Activated B cell treated with CpG ODN at 0.5 μM for 24 hours (primary cell): ENCODE data around the gene CACNG7. TPM values are rescaled to one million over a fixed set of nuclear protein-coding genes. Genes with fewer than 3 reads are reported as not detected.

Experiments used
- ATAC-seq: fragments of 200-7000 bp; cut with Tn5 transposase; one replicate; pipeline ENCODE4 v1.10.0; 2021; ENCODE audit warnings: low read depth, mild to moderate bottlenecking, moderate library complexity
- CTCF ChIA-PET: fragments of 350-600 bp; sonication (Branson Sonifier 250); formaldehyde crosslinking; loops from one replicate; lab custom pipeline; 2021; ENCODE audit warnings: antibody characterized with exemption; lab: Charles Lee
- POLR2A ChIA-PET: fragments of 350-600 bp; sonication (Branson Sonifier 250); formaldehyde crosslinking; loops from one replicate; lab custom pipeline; 2021; ENCODE audit warnings: antibody characterized with exemption; lab: Charles Lee
- DNase-seq: peaks from one replicate; pipeline ENCODE4 v3.0.0; 2022
- H3K27ac Mint-ChIP-seq: one replicate; pipeline ENCODE4 v1.8.0; 2020; ENCODE audit warnings: mixed read lengths
- H3K27me3 Mint-ChIP-seq: one replicate; pipeline ENCODE4 v1.8.0; 2021; ENCODE audit warnings: mixed read lengths
- H3K36me3 Mint-ChIP-seq: one replicate; pipeline ENCODE4 v1.8.0; 2021; ENCODE audit warnings: low read depth, mixed read lengths
- H3K4me1 Mint-ChIP-seq: one replicate; pipeline ENCODE4 v1.8.0; 2021; ENCODE audit warnings: mixed read lengths
- H3K4me3 Mint-ChIP-seq: one replicate; pipeline ENCODE4 v1.8.0; 2020; ENCODE audit warnings: mild to moderate bottlenecking, mixed read lengths
- H3K9me3 Mint-ChIP-seq: one replicate; pipeline ENCODE4 v1.8.0; 2020; ENCODE audit warnings: mixed read lengths
- CTCF ChIP-seq: fragments of 200-600 bp; IDR thresholded peaks from one replicate; pipeline ENCODE4 v1.8.0; 2022; ENCODE audit warnings: antibody characterized with exemption, mild to moderate bottlenecking
- intact Hi-C: fragments of 100-400 bp; cut with micrococcal nuclease; formaldehyde crosslinking; loops from one replicate; pipeline ENCODE4 v1.15.1; 2024
- total RNA-seq: library from RNA; stranded (reverse); gene quantifications from 2 replicates; pipeline ENCODE4 v1.2.3, GENCODE V29; 2022

Gene CACNG7
- total RNA-seq, 1 donor from 2014 or later: not detected

- ATAC-seq (no peak), DNase-seq (no peak)
- Mint-ChIP-seq H3K4me1 (no peaks in the 10 kb centered on the region), H3K36me3 (no peaks in the 10 kb centered on the region), H3K27me3 (peaks cover 23% of the 10 kb centered on the region), H3K27ac (no peak overlapping the region), H3K9me3 (no peaks in the 10 kb centered on the region), H3K4me3 (no peak overlapping the region)
- intact Hi-C loops: no loop called here
- no peak for TF ChIP-seq CTCF
- POLR2A ChIA-PET: no interaction called here
- CTCF ChIA-PET: no interaction called here
These were observed 80.8 kb downstream of the CACNG7 start for GRCh38 chr19:53989600-53990533.

GRCh38 chr19:53991224-53992113 is 82.4 kb downstream of the CACNG7 start, which contains the start of gene CACNG6:
Gene CACNG6 (plus strand): TSS chr19:53991637. CDS start chr19:53992878, 1,241 bp downstream.
- ChIA-PET CTCF (no interaction called here), POLR2A (no interaction called here)
- no peaks in the 10 kb centered on the region for H3K9me3 Mint-ChIP-seq
- TF ChIP-seq CTCF: no peak
- H3K36me3 Mint-ChIP-seq: no peaks in the 10 kb centered on the region
- peaks cover 30% of the 10 kb centered on the region for H3K27me3 Mint-ChIP-seq
- ATAC-seq (no peak), DNase-seq (no peak)
- no peaks in the 10 kb centered on the region for H3K4me1 Mint-ChIP-seq
- intact Hi-C loops: no loop called here
- H3K4me3 Mint-ChIP-seq: peak within 1 kb of the TSS; percentile 12
- H3K27ac Mint-ChIP-seq: no peak within 1 kb of the TSS

- Mint-ChIP-seq H3K9me3 (no peaks in the 10 kb centered on the region), H3K4me1 (no peaks in the 10 kb centered on the region), H3K4me3 (no peak overlapping the region), H3K27ac (no peak overlapping the region), H3K27me3 (peaks cover 30% of the 10 kb centered on the region), H3K36me3 (no peaks in the 10 kb centered on the region)
- DNase-seq: no peak
- CTCF ChIA-PET: no interaction called here
- POLR2A ChIA-PET: no interaction called here
- no peak for TF ChIP-seq CTCF
- ATAC-seq: no peak
- intact Hi-C loops: no loop called here
These were observed 83.1 kb downstream of the CACNG7 start for GRCh38 chr19:53992211-53992610.

GRCh38 chr19:53992815-53993214 is 83.7 kb downstream of the CACNG7 start:
- Mint-ChIP-seq H3K9me3 (no peaks in the 10 kb centered on the region), H3K27me3 (peaks cover 32% of the 10 kb centered on the region), H3K27ac (no peak overlapping the region), H3K4me1 (no peaks in the 10 kb centered on the region), H3K4me3 (no peak overlapping the region), H3K36me3 (no peaks in the 10 kb centered on the region)
- intact Hi-C loops: no loop called here
- DNase-seq (no peak), ATAC-seq (no peak)
- CTCF ChIA-PET: no interaction called here
- POLR2A ChIA-PET: interaction anchor here (0.6 kb wide), 1 partner anchor 35 kb away, joined by 12 read pairs; no protein-coding TSS in a partner anchor
- no peak for TF ChIP-seq CTCF
